Progenitor cell of endocrine pancreas (in vitro differentiated cells): ENCODE data around the gene TAGLN2. TPM values are rescaled to one million over a fixed set of nuclear protein-coding genes. Genes with fewer than 3 reads are reported as not detected.

Source experiments
- DNase-seq: peaks from one replicate; pipeline ENCODE4 v3.0.0; 2021; ENCODE audit warnings: low spot score; ENCODE audit not compliant: unreplicated experiment
- H3K27ac Mint-ChIP-seq: 2 replicates; pipeline ENCODE4 v1.8.0; 2021; ENCODE audit warnings: mild to moderate bottlenecking, moderate library complexity, mixed read lengths
- H3K27me3 Mint-ChIP-seq: 2 replicates; pipeline ENCODE4 v1.8.0; 2021; ENCODE audit warnings: mixed read lengths
- H3K36me3 Mint-ChIP-seq: 2 replicates; pipeline ENCODE4 v1.8.0; 2022; ENCODE audit warnings: mixed read lengths; ENCODE audit not compliant: insufficient read depth
- H3K4me1 Mint-ChIP-seq: 2 replicates; pipeline ENCODE4 v1.8.0; 2021; ENCODE audit warnings: low read depth, mixed read lengths
- H3K4me3 Mint-ChIP-seq: 2 replicates; pipeline ENCODE4 v1.8.0; 2021; ENCODE audit warnings: low read depth, mild to moderate bottlenecking, moderate library complexity, mixed read lengths
- H3K9me3 Mint-ChIP-seq: 2 replicates; pipeline ENCODE4 v1.8.0; 2021; ENCODE audit warnings: low read depth, mixed read lengths
- total RNA-seq: library from RNA; stranded (reverse); gene quantifications from 2 replicates; pipeline ENCODE4 v1.2.1, GENCODE V29; 2021
- TF ChIP-seq, protein P1 (sequence below): fragments of 200-600 bp; sonication (generic); IDR thresholded peaks from one replicate; pipeline ENCODE4 v1.5.0; 2021; ENCODE audit warnings: antibody characterized with exemption, mild to moderate bottlenecking; ENCODE audit not compliant: unreplicated experiment

The TAGLN2 gene
- total RNA-seq, 1 donor from 2014 or later = 153 TPM

GRCh38 chr1:159916242-159917051, 8.9 kb downstream of the TAGLN2 start:
- TF ChIP-seq, protein P1, sequence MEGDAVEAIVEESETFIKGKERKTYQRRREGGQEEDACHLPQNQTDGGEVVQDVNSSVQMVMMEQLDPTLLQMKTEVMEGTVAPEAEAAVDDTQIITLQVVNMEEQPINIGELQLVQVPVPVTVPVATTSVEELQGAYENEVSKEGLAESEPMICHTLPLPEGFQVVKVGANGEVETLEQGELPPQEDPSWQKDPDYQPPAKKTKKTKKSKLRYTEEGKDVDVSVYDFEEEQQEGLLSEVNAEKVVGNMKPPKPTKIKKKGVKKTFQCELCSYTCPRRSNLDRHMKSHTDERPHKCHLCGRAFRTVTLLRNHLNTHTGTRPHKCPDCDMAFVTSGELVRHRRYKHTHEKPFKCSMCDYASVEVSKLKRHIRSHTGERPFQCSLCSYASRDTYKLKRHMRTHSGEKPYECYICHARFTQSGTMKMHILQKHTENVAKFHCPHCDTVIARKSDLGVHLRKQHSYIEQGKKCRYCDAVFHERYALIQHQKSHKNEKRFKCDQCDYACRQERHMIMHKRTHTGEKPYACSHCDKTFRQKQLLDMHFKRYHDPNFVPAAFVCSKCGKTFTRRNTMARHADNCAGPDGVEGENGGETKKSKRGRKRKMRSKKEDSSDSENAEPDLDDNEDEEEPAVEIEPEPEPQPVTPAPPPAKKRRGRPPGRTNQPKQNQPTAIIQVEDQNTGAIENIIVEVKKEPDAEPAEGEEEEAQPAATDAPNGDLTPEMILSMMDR = no peak
- Mint-ChIP-seq H3K9me3 (no peaks in the 10 kb centered on the region), H3K27me3 (no peaks in the 10 kb centered on the region), H3K4me1 (peaks cover 59% of the 10 kb centered on the region), H3K36me3 (peaks cover 26% of the 10 kb centered on the region), H3K4me3 (no peak overlapping the region), H3K27ac (peak overlapping the region; percentile 62)
- DNase-seq = no peak

DNA sequence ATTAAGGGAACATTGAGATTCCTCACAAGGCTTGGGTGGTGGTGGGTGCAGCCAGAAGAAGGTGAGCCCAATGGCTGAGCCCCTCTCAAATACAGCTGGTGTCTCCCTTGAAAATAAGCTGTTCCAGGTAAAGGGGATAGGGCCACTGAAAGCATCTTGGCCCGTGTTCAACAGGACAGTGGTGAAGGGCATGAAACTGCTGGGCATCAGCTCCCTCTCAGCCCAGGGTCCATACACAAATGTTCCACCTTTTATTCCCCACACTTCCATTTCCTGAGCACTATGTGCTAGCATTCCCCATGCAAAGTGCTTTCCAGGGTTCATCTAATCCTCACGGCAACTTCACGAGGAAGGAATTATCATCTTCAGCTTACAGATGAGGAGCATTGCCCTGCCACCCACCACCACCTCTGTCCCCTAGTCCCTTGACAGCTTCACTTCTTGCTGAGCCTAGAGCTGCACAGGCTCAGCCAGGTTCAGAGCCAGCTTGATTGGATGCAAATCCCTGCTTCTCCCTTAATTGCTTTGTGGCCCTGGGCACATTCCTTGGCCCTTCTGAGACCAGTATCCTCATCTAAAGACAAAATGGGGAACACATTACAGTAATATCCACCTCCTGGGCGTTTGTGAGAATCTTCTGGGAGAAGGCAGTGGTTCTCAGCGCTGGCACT, 9.6 kb downstream of the TAGLN2 start:
- TF ChIP-seq, protein P1 = no peak
- DNase-seq = no peak
- Mint-ChIP-seq H3K4me1 (peaks cover 61% of the 10 kb centered on the region), H3K4me3 (peak overlapping the region; percentile 17), H3K27ac (peak overlapping the region; percentile 62), H3K27me3 (no peaks in the 10 kb centered on the region), H3K9me3 (no peaks in the 10 kb centered on the region), H3K36me3 (peaks cover 24% of the 10 kb centered on the region)

DNA sequence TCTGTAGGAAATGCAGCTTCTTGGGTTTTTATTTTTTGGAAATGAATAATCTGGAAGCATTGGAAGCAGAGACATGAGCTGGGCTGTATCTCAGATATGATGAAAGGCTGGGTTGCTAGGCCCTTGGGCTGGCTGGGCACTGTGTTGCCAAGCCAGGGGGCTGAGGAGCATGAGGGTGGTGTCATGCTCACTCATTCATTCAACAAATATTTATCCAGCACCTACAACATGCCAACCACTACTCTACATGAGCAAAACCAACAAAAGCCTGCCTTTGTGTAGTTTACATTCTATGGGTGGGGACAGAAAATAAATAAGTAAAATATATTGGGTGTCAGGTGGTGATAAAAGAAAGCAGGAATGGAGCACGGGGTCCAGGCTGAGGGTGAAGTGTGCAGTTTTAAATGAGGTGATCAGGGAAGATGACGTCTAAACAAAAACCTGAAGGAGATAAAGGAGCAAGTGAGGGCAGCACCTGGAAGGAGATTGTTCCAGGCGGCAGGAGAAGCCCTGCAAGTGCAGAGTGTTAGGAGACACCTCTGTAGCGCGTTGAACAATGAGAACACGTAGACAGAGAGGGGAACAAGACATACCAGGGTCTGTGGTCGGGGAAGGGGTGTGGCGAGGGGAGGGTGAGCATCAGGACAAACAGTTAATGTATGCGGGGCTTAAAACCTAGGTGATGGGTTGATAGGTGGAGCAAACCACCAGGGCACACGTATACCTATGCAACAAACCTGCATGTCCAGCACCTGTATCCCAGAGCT, 10.9 kb downstream of the TAGLN2 start:
- TF ChIP-seq, protein P1 = no peak
- Mint-ChIP-seq H3K36me3 (peaks cover 16% of the 10 kb centered on the region), H3K4me3 (peak overlapping the region; percentile 19), H3K9me3 (no peaks in the 10 kb centered on the region), H3K4me1 (peaks cover 71% of the 10 kb centered on the region), H3K27ac (peak overlapping the region; percentile 85), H3K27me3 (no peaks in the 10 kb centered on the region)
- no peak for DNase-seq

GRCh38 chr1:159913451-159914192, 11.7 kb downstream of the TAGLN2 start:
- TF ChIP-seq, protein P1 = no peak
- H3K27me3 Mint-ChIP-seq = no peaks in the 10 kb centered on the region
- H3K4me3 Mint-ChIP-seq = peak overlapping the region; percentile 5
- DNase-seq = no peak
- H3K36me3 Mint-ChIP-seq = peaks cover 14% of the 10 kb centered on the region
- peaks cover 79% of the 10 kb centered on the region for H3K4me1 Mint-ChIP-seq
- peak overlapping the region; percentile 85 for H3K27ac Mint-ChIP-seq
- no peaks in the 10 kb centered on the region for H3K9me3 Mint-ChIP-seq
